ENCODE measurements around the gene USP9X. TPM values are rescaled to one million over a fixed set of nuclear protein-coding genes. Genes with fewer than 3 reads are reported as not detected.

USP9X gene
- total and polyA plus RNA-seq, 9 of the 15 experiments (the other 6 are each of a cell fraction or from before 2014, with no cell fraction given) = 10.9 to 47.8 (median 29.5) TPM

- TF ChIP-seq ZNF518B (CRISPR knock-in tag; IDR thresholded peaks at IDR 0.05) (no peak), KAT2B (IDR thresholded peaks at IDR 0.05; ENCODE audit: low read depth, low read length) (no peak), XRCC4 (IDR thresholded peaks at IDR 0.05; ENCODE audit: extremely low read depth, insufficient read depth, insufficient read length) (no peak), ZNF507 (tag; conservative IDR thresholded peaks at IDR 0.05) (no peak), GMEB1 (CRISPR knock-in tag; IDR thresholded peaks at IDR 0.05) (no peak)
Measured at GRCh38 chrX:41122664-41123257, 37.5 kb downstream of the USP9X start (continued).
